Measurements from ENCODE around the gene RNLS. TPM values are rescaled to one million over a fixed set of nuclear protein-coding genes. Genes with fewer than 3 reads are reported as not detected.

The RNLS gene
- total and polyA plus RNA-seq, 2 of the 4 experiments (the other 2 are of a cell fraction), result 4.5 to 7.0 TPM

- no peak overlapping the region for H2AK9ac ChIP-seq (replicated peaks; ENCODE audit: low read depth, low read length, poor library complexity)
- ChIA-PET CTCF (interaction anchor here (0.7 kb wide), 1 partner anchor 51 kb away, joined by 4 read pairs; no protein-coding TSS in a partner anchor), POLR2A (ENCODE audit: unreplicated experiment) (no interaction called here)
- no peaks in the 10 kb centered on the region for H3K36me3 ChIP-seq (ENCODE audit: control insufficient read depth, insufficient read depth, low read length)
- no peak overlapping the region for H2AK5ac ChIP-seq (ENCODE audit: low read depth, low read length)
- no peak overlapping the region for H3K9ac ChIP-seq (ENCODE audit: low read depth, low read length)
- no peaks in the 10 kb centered on the region for H3K79me1 ChIP-seq (ENCODE audit: low read depth in 1 of 2, low read length in 2 of 2)
- no CpG with 5 or more reads among the region's 2 CpGs for WGBS, 2 experiments (ENCODE audit: extremely low coverage in 2 of 2, insufficient read length in 1 of 2)
- H3K9me3 ChIP-seq (ENCODE audit: control insufficient read depth, insufficient read depth, low read length), result no peaks in the 10 kb centered on the region
- H4K5ac ChIP-seq (ENCODE audit: low read depth, low read length), result no peak overlapping the region
- H3K18ac ChIP-seq (ENCODE audit: low read depth, low read length), result no peak overlapping the region
- dilution Hi-C loops (cut with HindIII; ENCODE audit: low sequenced_read_pairs, unreplicated experiment) (no loop called here), in situ Hi-C loops (cut with MboI; ENCODE audit: low sequenced_read_pairs) (no loop called here), intact Hi-C loops (cut with micrococcal nuclease) (no loop called here)
- BruUV-seq (replicated peaks), result no TSS peak
- H2BK20ac ChIP-seq (ENCODE audit: low read depth, low read length), result no peak overlapping the region
- no peak overlapping the region for H4K91ac ChIP-seq (ENCODE audit: insufficient read depth, low read depth, low read length)
- no peak for TF ChIP-seq CHD1 (IDR thresholded peaks at IDR 0.05; ENCODE audit: low read depth, low read length)
- no peak for TF ChIP-seq MAZ (IDR thresholded peaks at IDR 0.05; ENCODE audit: borderline replicate concordance, low read depth, low read length)
- TF ChIP-seq, protein P1, sequence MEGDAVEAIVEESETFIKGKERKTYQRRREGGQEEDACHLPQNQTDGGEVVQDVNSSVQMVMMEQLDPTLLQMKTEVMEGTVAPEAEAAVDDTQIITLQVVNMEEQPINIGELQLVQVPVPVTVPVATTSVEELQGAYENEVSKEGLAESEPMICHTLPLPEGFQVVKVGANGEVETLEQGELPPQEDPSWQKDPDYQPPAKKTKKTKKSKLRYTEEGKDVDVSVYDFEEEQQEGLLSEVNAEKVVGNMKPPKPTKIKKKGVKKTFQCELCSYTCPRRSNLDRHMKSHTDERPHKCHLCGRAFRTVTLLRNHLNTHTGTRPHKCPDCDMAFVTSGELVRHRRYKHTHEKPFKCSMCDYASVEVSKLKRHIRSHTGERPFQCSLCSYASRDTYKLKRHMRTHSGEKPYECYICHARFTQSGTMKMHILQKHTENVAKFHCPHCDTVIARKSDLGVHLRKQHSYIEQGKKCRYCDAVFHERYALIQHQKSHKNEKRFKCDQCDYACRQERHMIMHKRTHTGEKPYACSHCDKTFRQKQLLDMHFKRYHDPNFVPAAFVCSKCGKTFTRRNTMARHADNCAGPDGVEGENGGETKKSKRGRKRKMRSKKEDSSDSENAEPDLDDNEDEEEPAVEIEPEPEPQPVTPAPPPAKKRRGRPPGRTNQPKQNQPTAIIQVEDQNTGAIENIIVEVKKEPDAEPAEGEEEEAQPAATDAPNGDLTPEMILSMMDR (conservative IDR thresholded peaks at IDR 0.05; ENCODE audit: low read depth, low read length), result no peak
- no peak for TF ChIP-seq RCOR1 (IDR thresholded peaks at IDR 0.05; ENCODE audit: insufficient replicate concordance, low read length)
- TF ChIP-seq, protein P2, sequence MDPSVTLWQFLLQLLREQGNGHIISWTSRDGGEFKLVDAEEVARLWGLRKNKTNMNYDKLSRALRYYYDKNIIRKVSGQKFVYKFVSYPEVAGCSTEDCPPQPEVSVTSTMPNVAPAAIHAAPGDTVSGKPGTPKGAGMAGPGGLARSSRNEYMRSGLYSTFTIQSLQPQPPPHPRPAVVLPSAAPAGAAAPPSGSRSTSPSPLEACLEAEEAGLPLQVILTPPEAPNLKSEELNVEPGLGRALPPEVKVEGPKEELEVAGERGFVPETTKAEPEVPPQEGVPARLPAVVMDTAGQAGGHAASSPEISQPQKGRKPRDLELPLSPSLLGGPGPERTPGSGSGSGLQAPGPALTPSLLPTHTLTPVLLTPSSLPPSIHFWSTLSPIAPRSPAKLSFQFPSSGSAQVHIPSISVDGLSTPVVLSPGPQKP (IDR thresholded peaks at IDR 0.05; ENCODE audit: borderline replicate concordance, low read depth, low read length), result no peak
- no peak for TF ChIP-seq MAFK (IDR thresholded peaks at IDR 0.05; ENCODE audit: low read depth, low read length)
- TF ChIP-seq NFE2L2 (IDR thresholded peaks at IDR 0.05; ENCODE audit: low read depth, low read length), result no peak
- TF ChIP-seq, protein P3, sequence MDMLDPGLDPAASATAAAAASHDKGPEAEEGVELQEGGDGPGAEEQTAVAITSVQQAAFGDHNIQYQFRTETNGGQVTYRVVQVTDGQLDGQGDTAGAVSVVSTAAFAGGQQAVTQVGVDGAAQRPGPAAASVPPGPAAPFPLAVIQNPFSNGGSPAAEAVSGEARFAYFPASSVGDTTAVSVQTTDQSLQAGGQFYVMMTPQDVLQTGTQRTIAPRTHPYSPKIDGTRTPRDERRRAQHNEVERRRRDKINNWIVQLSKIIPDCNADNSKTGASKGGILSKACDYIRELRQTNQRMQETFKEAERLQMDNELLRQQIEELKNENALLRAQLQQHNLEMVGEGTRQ (IDR thresholded peaks at IDR 0.05; ENCODE audit: low read depth, low read length), result no peak
- no peak for TF ChIP-seq FOS (IDR thresholded peaks at IDR 0.05; ENCODE audit: low read depth, low read length)
- no peak for TF ChIP-seq SMC3 (IDR thresholded peaks at IDR 0.05; ENCODE audit: low read depth, low read length)
- TF ChIP-seq RAD21 (IDR thresholded peaks at IDR 0.05; ENCODE audit: low read length), result no peak
- TF ChIP-seq RFX5 (IDR thresholded peaks at IDR 0.05; ENCODE audit: low read depth, low read length), result no peak
- no peak for TF ChIP-seq MXI1 (IDR thresholded peaks at IDR 0.05; ENCODE audit: borderline replicate concordance, low read depth, low read length)
- no peak for TF ChIP-seq CEBPB (IDR thresholded peaks at IDR 0.05; ENCODE audit: low read depth, low read length)
- H3K4me3 ChIP-seq (ENCODE audit: insufficient read depth, low read depth, low read length), result no peak overlapping the region
- no peak overlapping the region for H3K27ac ChIP-seq (ENCODE audit: insufficient read depth, low read length)
- DNase-seq, result no peak
- no peak overlapping the region for H3K56ac ChIP-seq (ENCODE audit: extremely low read depth, insufficient read depth, low read length)
- H2BK15ac ChIP-seq (ENCODE audit: low read depth, low read length), result no peak overlapping the region
- no peak overlapping the region for H2BK120ac ChIP-seq (ENCODE audit: low read depth, low read length)
- no peaks in the 10 kb centered on the region for H3K9me1 ChIP-seq (ENCODE audit: insufficient read depth, low read length)
- H3K4me2 ChIP-seq (ENCODE audit: low read depth, low read length), result no peak overlapping the region
- H3K23ac ChIP-seq (ENCODE audit: low read depth, low read length), result no peak overlapping the region
- no peaks in the 10 kb centered on the region for H3K4me1 ChIP-seq (ENCODE audit: control insufficient read depth, insufficient read depth, low read length)
- no peak overlapping the region for H3K14ac ChIP-seq (replicated peaks; ENCODE audit: low read depth, low read length)
- peaks cover 2% of the 10 kb centered on the region; the same call in 1 of the 2 replicates for H3K27me3 ChIP-seq (ENCODE audit: control insufficient read depth, insufficient read depth, low read length)
- H3K4ac ChIP-seq (ENCODE audit: low read depth, low read length), result no peak overlapping the region
- no peak overlapping the region for H2AFZ ChIP-seq (replicated peaks; ENCODE audit: low read length, poor library complexity)
- H4K8ac ChIP-seq (ENCODE audit: low read depth in 2 of 2, low read length in 2 of 2), result no peak overlapping the region
- ATAC-seq (ENCODE audit: low read depth), result no peak
- no peak overlapping the region for H2BK5ac ChIP-seq (ENCODE audit: low read depth, low read length, poor library complexity, severe bottlenecking)
- no peaks in the 10 kb centered on the region for H4K20me1 ChIP-seq (ENCODE audit: insufficient read depth, low read length)
These were observed 236.1 kb downstream of the RNLS start for GRCh38 chr10:88347022-88347421.

Data from IMR-90 (cell line).